GM23338 (cell line): ENCODE measurements around the gene GUCY1A2. TPM values are rescaled to one million over a fixed set of nuclear protein-coding genes. Genes with fewer than 3 reads are reported as not detected.

ENCODE experiments used
- CREB1 ChIP-seq: fragments of 250-450 bp; sonication (Bioruptor Pico); IDR thresholded peaks from 2 replicates; pipeline ENCODE4 v1.5.0; 2020; ENCODE audit warnings: low read depth, mild to moderate bottlenecking, moderate library complexity
- CTCF ChIP-seq, 2 experiments: fragments of 200-600 bp in 1 of 2; sonication (generic) in 1 of 2; conservative IDR thresholded peaks; 2 replicates each; pipeline versions ENCODE4 v1.5.1 to v1.6.1; 2016 to 2017; ENCODE audit warnings: antibody characterized with exemption in 2 of 2, low read depth in 2 of 2, mild to moderate bottlenecking in 2 of 2, moderate library complexity in 1 of 2
- ETS1 ChIP-seq: IDR thresholded peaks from 2 replicates; pipeline ENCODE4 v1.6.1; 2016; ENCODE audit warnings: antibody characterized with exemption
- EZH2 ChIP-seq: fragments of 200-600 bp; sonication (generic); IDR thresholded peaks from one replicate; pipeline ENCODE4 v1.8.0; 2017; ENCODE audit warnings: antibody characterized with exemption, mild to moderate bottlenecking, low read depth; ENCODE audit not compliant: unreplicated experiment
- REST ChIP-seq: IDR thresholded peaks from one replicate; pipeline ENCODE4 v1.6.1; 2018; ENCODE audit warnings: antibody characterized with exemption; ENCODE audit not compliant: unreplicated experiment
- ZNF114 ChIP-seq: fragments of 250-450 bp; sonication (Bioruptor Pico); IDR thresholded peaks from 2 replicates; pipeline ENCODE4 v1.5.0; 2020; ENCODE audit warnings: mild to moderate bottlenecking, moderate library complexity
- ZNF462 ChIP-seq: fragments of 250-450 bp; sonication (Bioruptor Pico); IDR thresholded peaks from 2 replicates; pipeline ENCODE4 v1.5.0; 2020; ENCODE audit warnings: mild to moderate bottlenecking, moderate library complexity
- polyA plus RNA-seq: library from polyadenylated mRNA; unstranded; fragments of >200 nt; fragmentation: Nextera tagmentation; extraction: Ambion mirVana; gene quantifications from 2 replicates; pipeline ENCODE4 v1.2.1, GENCODE V29; 2016
- total RNA-seq: library from RNA; depleted of rRNA; stranded (reverse); fragments of >200 nt; shearing (Covaris generic); gene quantifications from 2 replicates; pipeline ENCODE4 v1.2.3, GENCODE V29; 2014

Gene GUCY1A2
- total and polyA plus RNA-seq, 2 experiments from 2014 or later: 0.36 to 1.4 TPM

- TF ChIP-seq ZNF462 (CRISPR knock-in tag): no peak
- TF ChIP-seq ETS1: no peak
- no peak for TF ChIP-seq CREB1 (CRISPR knock-in tag)
- no peak for TF ChIP-seq REST
- no peak for TF ChIP-seq ZNF114
- no peak for TF ChIP-seq CTCF (conservative IDR thresholded peaks at IDR 0.05; ENCODE audit: low read depth in 2 of 2)
- no peak for TF ChIP-seq EZH2
These were observed 291.0 kb downstream of the GUCY1A2 start (continued) for GRCh38 chr11:106727256-106727655.
